Activated B cell treated with CpG ODN at 0.5 μM for 24 hours (primary cell): ENCODE results near the gene KIF5B. TPM values are rescaled to one million over a fixed set of nuclear protein-coding genes. Genes with fewer than 3 reads are reported as not detected.
A peak's percentile ranks its signal among the peaks of the same experiment; 100 is the strongest.
"Not testable (repeated sequence)": the region's sequence is repeated elsewhere in the genome, so short reads cannot be mapped to it uniquely, and the experiment has no call there.

Source experiments
- ATAC-seq: fragments of 200-7000 bp; cut with Tn5 transposase; one replicate; pipeline ENCODE4 v1.10.0; 2021; ENCODE audit warnings: low read depth, mild to moderate bottlenecking, moderate library complexity
- CTCF ChIA-PET: fragments of 350-600 bp; sonication (Branson Sonifier 250); formaldehyde crosslinking; loops from one replicate; lab custom pipeline; 2021; ENCODE audit warnings: antibody characterized with exemption; lab: Charles Lee
- POLR2A ChIA-PET: fragments of 350-600 bp; sonication (Branson Sonifier 250); formaldehyde crosslinking; loops from one replicate; lab custom pipeline; 2021; ENCODE audit warnings: antibody characterized with exemption; lab: Charles Lee
- DNase-seq: peaks from one replicate; pipeline ENCODE4 v3.0.0; 2022
- H3K27ac Mint-ChIP-seq: one replicate; pipeline ENCODE4 v1.8.0; 2020; ENCODE audit warnings: mixed read lengths
- H3K27me3 Mint-ChIP-seq: one replicate; pipeline ENCODE4 v1.8.0; 2021; ENCODE audit warnings: mixed read lengths
- H3K36me3 Mint-ChIP-seq: one replicate; pipeline ENCODE4 v1.8.0; 2021; ENCODE audit warnings: low read depth, mixed read lengths
- H3K4me1 Mint-ChIP-seq: one replicate; pipeline ENCODE4 v1.8.0; 2021; ENCODE audit warnings: mixed read lengths
- H3K4me3 Mint-ChIP-seq: one replicate; pipeline ENCODE4 v1.8.0; 2020; ENCODE audit warnings: mild to moderate bottlenecking, mixed read lengths
- H3K9me3 Mint-ChIP-seq: one replicate; pipeline ENCODE4 v1.8.0; 2020; ENCODE audit warnings: mixed read lengths
- CTCF ChIP-seq: fragments of 200-600 bp; IDR thresholded peaks from one replicate; pipeline ENCODE4 v1.8.0; 2022; ENCODE audit warnings: antibody characterized with exemption, mild to moderate bottlenecking
- intact Hi-C: fragments of 100-400 bp; cut with micrococcal nuclease; formaldehyde crosslinking; loops from one replicate; pipeline ENCODE4 v1.15.1; 2024
- total RNA-seq: library from RNA; stranded (reverse); gene quantifications from 2 replicates; pipeline ENCODE4 v1.2.3, GENCODE V29; 2022

The KIF5B gene
- total RNA-seq, 1 donor from 2014 or later: 45.0 TPM

GRCh38 chr10:32060347-32060746, 4.1 kb upstream of the KIF5B start:
- H3K27ac Mint-ChIP-seq: no peak overlapping the region
- H3K36me3 Mint-ChIP-seq: peaks cover 5% of the 10 kb centered on the region
- intact Hi-C loops: no loop called here
- no peak for TF ChIP-seq CTCF
- H3K4me3 Mint-ChIP-seq: no peak overlapping the region
- POLR2A ChIA-PET: no interaction called here
- DNase-seq: no peak
- CTCF ChIA-PET: no interaction called here
- no peaks in the 10 kb centered on the region for H3K9me3 Mint-ChIP-seq
- H3K4me1 Mint-ChIP-seq: peaks cover 16% of the 10 kb centered on the region
- no peaks in the 10 kb centered on the region for H3K27me3 Mint-ChIP-seq
- ATAC-seq: no peak

GRCh38 chr10:32059472-32059871, 3.2 kb upstream of the KIF5B start:
- H3K4me3 Mint-ChIP-seq: no peak overlapping the region
- no peak overlapping the region for H3K27ac Mint-ChIP-seq

GRCh38 chr10:32057036-32057372, 779 bp upstream of the KIF5B start:
- H3K36me3 Mint-ChIP-seq: peaks cover 12% of the 10 kb centered on the region
- no peaks in the 10 kb centered on the region for H3K9me3 Mint-ChIP-seq
- no peaks in the 10 kb centered on the region for H3K27me3 Mint-ChIP-seq
- H3K4me1 Mint-ChIP-seq: peaks cover 46% of the 10 kb centered on the region
- H3K27ac Mint-ChIP-seq: peak overlapping the region; percentile 90
- ChIA-PET POLR2A (interaction anchor here (0.9 to 1.3 kb wide), 5 partner anchors 14 to 322 kb away, joined by 3 to 5 read pairs (median 3); no protein-coding TSS in a partner anchor), CTCF (no interaction called here)
- DNase-seq (no peak), ATAC-seq (no peak)
- peak overlapping the region; percentile 96 for H3K4me3 Mint-ChIP-seq
- TF ChIP-seq CTCF: no peak
- intact Hi-C loops: loop anchor here (2.0 to 10.0 kb wide), 8 partner anchors 138 to 1712 kb away; partner anchors contain the start of genes MTPAP, ZEB1 and ZNF438

More at GRCh38 chr10:32059472-32059871, 3.2 kb upstream of the KIF5B start:
- Mint-ChIP-seq H3K4me1 (peaks cover 24% of the 10 kb centered on the region), H3K9me3 (no peaks in the 10 kb centered on the region), H3K36me3 (peaks cover 8% of the 10 kb centered on the region), H3K27me3 (no peaks in the 10 kb centered on the region)
- TF ChIP-seq CTCF: no peak
- no peak for ATAC-seq
- no peak for DNase-seq
- intact Hi-C loops: loop anchor here (5.0 to 10.0 kb wide), 6 partner anchors 135 to 1715 kb away; partner anchors contain the start of genes MTPAP and ZNF438
- POLR2A ChIA-PET: no interaction called here
- CTCF ChIA-PET: no interaction called here

DNA sequence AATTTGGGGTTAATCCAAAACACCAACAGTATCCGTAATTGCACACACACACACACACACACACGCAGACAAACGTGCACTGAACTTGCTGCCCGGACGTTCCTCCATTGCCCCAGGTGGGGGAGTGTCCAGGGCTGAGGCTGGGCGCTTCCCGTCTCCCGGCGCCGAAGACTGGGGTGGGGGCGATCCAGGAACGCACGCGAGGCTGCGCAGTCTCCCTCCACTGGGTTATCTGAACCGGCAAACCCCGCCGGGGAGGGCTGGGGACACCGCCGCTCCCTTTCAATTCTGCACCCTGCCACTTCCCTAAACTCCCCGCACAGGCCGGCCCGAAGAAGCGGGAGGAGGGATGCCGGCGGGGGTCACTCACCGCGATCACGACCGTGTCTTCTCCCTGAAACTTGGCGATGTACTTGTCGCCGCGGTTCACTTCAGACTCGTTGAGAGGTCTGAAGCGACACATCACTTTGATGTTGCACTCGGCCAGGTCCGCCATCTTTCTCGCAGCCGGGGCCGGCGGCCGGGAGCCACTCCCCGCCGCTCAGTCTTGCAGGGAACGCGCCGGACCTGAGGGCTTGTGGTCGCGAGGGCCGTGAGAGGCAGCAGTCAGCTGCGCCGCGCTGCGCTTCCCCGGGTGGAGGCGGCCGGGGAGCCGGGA, 618 bp downstream of the KIF5B start:
- Mint-ChIP-seq H3K4me1 (peaks cover 60% of the 10 kb centered on the region), H3K27ac (peak overlapping the region; percentile 90), H3K4me3 (peak overlapping the region; percentile 96), H3K36me3 (peaks cover 15% of the 10 kb centered on the region), H3K9me3 (no peaks in the 10 kb centered on the region), H3K27me3 (no peaks in the 10 kb centered on the region)
- ATAC-seq (peak; percentile 62), DNase-seq (no peak)
- TF ChIP-seq CTCF: no peak
- ChIA-PET CTCF (no interaction called here), POLR2A (interaction anchor here (0.7 to 1.3 kb wide), 4 partner anchors 12 to 1040 kb away, joined by 3 to 5 read pairs (median 4); no protein-coding TSS in a partner anchor)
- intact Hi-C loops: loop anchor here (1.0 to 10.0 kb wide), 11 partner anchors 127 to 1711 kb away; partner anchors contain the start of genes ARHGAP12, CCDC7, MTPAP and ZEB1

DNA sequence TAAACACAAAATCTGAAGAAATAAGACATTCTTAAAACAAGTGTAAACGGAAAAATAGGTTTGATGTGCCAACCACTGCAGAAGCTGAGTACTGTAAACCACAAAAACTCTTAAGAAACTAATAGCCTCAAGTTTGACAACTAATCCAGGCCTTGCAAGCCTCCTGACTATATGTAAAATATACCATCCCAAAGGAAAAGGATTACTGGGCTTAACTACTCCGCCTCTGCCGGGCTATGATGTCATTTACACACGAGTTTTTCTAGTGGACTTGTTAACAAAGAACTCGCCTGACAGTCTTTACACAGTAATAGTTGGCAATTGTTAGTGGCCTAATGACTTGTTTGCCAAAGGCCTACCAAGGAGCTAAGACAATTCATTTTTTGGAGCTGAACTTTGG, 2.1 kb downstream of the KIF5B start:
- POLR2A ChIA-PET: no interaction called here
- TF ChIP-seq CTCF: no peak

GRCh38 chr10:32053392-32053791, 2.8 kb downstream of the KIF5B start:
- H3K27me3 Mint-ChIP-seq, DNase-seq, H3K27ac Mint-ChIP-seq, CTCF ChIA-PET, ATAC-seq, H3K9me3 Mint-ChIP-seq: not testable (repeated sequence)
- POLR2A ChIA-PET: interaction anchor here (0.7 kb wide), 1 partner anchor 151 kb away, joined by 3 read pairs; no protein-coding TSS in a partner anchor
- Mint-ChIP-seq H3K36me3 (peaks cover 26% of the 10 kb centered on the region), H3K4me3 (peak overlapping the region; percentile 96), H3K4me1 (peaks cover 78% of the 10 kb centered on the region)
- intact Hi-C loops: loop anchor here (1.0 to 10.0 kb wide), 4 partner anchors 10 to 1709 kb away; partner anchors contain the start of gene MTPAP

More for the DNA sequence above, 2.1 kb downstream of the KIF5B start:
- CTCF ChIA-PET: no interaction called here
- no peak for ATAC-seq
- peak overlapping the region; percentile 96 for H3K4me3 Mint-ChIP-seq
- no peaks in the 10 kb centered on the region for H3K27me3 Mint-ChIP-seq
- peaks cover 24% of the 10 kb centered on the region for H3K36me3 Mint-ChIP-seq
- intact Hi-C loops: loop anchor here (2.0 to 10.0 kb wide), 4 partner anchors 141 to 1709 kb away; partner anchors contain the start of genes CCDC7 and MTPAP
- H3K4me1 Mint-ChIP-seq: peaks cover 75% of the 10 kb centered on the region
- no peak overlapping the region for H3K27ac Mint-ChIP-seq
- no peaks in the 10 kb centered on the region for H3K9me3 Mint-ChIP-seq
- DNase-seq: no peak
